ELF-1 (cell line): ENCODE results near the gene AATK.

ENCODE experiments used
- DNase-seq: peaks from one replicate; pipeline ENCODE4 v3.0.0-alpha.2; 2016; ENCODE audit warnings: low read depth, low spot score

The AATK gene

DNA sequence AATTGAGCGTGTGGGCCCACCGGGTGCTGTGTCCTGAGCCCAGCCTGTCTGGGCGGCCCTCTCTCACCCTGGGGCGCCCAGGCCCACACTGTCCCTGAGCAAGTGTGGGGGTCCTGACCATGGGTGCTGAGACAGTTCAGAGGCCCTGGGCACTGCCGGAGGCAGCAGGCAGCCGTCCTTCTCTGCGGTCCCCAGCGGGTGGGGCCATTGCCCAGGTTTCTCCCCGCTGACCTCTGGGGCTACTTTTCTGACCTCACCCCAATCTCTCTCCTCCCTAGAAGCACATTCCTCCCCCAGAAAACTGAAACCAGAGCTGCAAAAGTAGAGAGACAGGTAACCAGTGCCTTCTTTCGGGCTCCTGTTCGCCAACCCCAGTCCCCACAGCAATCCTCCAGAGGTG, 36.7 kb downstream of the AATK start:
- no peak for DNase-seq

DNA sequence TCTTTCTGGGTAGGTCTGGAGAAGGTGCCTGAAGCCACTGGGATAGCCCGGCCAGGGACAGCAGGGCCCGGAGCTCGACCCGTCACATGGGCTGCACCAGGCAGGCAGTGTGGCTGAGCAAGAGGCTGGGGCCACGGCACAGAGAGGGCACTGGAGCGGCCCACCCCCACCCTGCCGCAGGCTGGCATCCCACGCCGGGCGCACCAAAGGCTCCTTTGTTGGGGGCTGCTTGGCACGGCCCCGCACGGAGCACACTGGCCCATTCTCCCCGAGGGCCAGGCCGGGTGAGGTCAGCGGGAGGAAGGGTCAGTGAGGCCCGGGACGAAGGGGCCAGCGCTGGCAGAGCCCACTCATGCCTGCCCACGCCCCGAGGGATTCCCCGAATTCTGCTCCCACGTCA, 37.2 kb downstream of the AATK start:
- DNase-seq, result no peak

- DNase-seq, result no peak
Measured at GRCh38 chr17:81128338-81128737, 37.7 kb downstream of the AATK start.

DNA sequence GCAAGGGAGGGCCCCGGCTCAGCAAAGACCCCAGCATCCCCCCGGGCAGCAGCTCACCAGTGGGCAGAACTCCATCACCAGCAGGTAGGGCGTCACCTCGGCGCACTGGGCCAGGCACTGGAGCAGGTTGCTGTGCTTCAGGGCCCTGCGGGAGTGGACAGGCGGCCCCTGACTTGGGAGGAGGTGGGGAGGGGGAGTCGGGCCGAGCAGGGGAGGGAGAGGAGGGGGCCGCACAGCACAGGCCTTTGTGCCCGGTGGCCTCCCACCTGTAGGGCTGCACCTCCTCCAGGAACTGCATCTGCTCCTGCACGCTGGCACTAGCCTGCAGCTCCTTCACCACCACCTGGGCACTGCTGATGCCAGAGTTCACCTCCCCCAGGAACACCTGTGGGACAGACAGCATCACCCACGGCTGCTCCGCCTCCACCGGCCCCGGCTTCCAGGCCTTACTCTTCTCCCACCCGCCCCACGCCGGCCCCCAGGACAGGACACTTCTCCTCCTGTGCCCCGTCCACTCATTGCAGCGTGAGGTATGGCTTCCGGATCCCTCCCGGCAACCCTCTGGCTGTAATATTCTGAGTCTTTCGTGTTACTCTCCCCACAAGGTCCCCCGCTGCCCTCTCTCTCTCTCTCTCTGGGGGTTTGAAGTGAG, 38.4 kb downstream of the AATK start:
- DNase-seq, result no peak

DNA sequence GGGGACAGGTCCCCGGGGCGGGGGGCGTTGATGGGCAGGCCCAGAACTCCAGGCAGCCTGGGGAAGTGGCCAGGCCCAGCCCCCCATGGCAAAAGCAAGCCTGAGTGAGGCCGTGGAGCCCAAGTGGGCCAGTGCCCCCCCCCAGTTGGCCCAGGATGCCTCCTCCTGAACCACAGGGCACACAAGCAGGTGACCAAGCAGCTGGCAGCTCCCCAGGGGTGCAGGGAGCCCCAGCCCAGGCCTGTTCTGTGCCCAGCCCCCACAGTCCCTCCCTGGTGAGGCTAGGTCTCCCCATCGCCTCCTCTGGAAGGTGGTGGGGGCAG, 38.9 kb downstream of the AATK start:
- DNase-seq, result no peak

- DNase-seq, result no peak
Measured at GRCh38 chr17:81126281-81127132, 39.5 kb downstream of the AATK start.

GRCh38 chr17:81125573-81126081, 40.4 kb downstream of the AATK start:
- no peak for DNase-seq

DNA sequence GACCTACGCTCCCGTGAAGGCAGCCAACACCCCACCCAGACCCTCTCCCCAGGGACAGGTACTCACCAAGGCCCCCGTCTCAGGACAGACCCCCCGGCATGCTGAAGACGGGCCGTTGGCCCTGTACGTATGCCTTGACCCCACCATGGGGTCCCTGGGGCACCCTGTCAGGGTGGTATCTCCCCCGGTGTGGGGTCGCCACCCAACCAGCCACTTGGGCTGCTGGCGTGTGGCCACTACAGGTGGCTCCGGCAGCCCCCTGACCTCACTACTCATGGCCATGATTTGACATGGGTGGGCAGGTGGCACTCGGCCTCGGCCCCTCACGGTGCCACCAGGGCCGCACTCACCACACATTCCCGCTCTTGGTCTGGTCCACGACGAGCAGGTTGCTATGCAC, 41.6 kb downstream of the AATK start:
- DNase-seq, result no peak

- no peak for DNase-seq
Measured at GRCh38 chr17:81123052-81124048, 42.7 kb downstream of the AATK start.

DNA sequence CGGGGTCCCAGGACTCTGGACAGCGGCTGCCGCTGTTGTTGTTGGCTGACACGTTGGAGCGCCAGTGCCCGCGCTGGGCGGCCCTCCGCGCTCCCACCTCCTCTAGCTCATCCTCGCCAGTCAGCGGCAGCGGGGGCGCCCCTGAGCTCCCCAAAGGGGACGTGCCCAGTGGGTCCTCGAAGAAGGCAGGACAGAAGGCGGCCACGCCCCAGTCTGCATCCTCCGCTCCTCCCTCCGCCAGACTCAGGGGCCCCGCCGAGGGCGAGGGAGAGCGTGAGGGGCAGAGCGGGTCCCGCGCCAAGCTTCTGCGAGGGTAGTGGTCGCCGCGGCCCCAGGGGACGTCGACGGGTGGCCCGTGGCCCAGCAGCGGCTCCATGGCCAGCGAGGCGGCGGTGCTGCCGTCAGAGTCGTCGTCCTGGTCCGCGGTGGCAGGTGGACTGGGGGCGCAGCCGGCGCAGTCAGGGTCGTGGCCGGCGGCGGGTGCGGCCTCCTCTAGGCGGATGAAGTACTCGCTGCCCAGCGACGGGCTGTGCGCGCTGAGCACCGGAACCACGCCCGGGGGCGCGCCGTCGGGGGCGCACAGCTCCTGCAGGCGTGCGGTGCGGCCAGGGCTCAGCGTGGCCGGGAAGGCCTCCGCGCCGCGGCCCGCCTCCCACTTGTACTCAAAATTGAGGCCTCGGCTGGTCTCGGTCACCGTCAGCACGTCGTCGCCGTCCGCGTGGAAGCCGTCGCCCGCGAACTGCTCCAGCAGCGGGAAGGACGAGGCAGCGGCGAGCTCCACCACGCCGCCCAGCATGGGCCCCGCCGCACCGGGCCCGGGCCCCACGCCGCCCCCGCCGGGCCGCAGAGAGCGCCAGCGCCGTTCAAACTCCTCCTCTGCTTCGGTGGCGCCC, 43.9 kb downstream of the AATK start:
- no peak for DNase-seq

DNA sequence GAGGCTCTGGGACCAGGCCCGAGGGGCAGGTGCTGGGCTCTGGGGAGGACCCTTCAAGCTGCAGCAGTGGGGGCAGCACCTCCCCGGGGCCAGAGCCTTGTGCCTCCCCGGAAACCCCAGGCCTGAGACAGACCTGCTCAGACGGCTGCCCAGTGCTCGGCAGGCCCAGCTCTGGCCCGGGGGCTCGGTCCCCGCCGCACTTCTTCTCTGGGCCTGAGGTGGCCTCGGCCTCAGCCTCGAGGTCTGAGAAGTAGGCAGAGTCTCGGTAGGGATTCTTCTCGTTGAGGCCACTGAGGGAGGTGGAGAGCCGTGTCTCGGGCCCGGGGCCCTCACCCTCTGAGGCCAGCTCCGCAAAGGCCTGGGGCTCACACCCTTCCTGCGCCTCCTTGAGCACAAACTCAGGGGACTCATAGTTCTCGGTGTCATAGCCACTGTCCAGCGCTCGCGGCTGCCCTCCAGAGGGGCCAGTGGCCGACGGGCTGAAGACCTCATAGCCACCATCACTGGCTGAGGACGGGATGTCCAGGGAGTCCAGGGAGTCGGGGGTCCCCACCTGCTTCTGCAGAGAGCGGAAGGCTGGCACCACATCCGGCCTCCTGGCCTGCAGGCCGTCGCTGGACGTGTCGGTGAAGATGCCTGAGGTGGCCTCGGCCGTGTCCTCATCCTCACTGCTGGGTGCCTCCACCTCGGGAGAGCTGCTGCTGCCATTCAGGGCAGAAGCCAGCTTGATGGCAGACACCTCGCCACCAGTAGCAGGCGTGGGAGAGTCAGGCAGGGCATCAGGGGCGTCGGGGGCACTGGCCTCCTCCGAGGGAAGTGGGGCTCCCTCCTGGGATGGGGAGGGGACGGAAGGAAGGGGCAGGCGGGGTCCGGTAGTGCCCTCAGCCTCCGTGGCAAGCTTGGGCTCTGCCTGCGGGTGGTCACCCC, 45.1 kb downstream of the AATK start:
- DNase-seq, result no peak

DNA sequence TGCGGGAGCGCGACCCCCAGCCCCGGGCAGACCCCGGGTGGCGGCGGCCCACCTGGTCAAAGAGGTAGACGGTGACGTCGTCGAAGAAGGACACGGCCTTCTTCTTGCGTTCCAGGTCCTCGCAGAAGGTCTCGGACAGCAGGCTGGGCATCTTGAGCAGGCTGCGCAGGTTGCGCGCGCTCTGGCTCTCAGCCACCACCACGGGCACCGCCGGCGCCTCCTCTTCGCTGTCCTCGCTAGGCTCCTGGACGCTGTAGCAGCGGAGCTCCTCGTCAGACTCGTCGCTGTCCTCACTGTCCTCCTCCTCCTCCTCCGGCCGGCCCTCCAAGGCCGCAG, 45.9 kb downstream of the AATK start:
- no peak for DNase-seq

- DNase-seq, result peak; percentile 94
Measured at GRCh38 chr17:81119223-81120148, 46.5 kb downstream of the AATK start.

DNA sequence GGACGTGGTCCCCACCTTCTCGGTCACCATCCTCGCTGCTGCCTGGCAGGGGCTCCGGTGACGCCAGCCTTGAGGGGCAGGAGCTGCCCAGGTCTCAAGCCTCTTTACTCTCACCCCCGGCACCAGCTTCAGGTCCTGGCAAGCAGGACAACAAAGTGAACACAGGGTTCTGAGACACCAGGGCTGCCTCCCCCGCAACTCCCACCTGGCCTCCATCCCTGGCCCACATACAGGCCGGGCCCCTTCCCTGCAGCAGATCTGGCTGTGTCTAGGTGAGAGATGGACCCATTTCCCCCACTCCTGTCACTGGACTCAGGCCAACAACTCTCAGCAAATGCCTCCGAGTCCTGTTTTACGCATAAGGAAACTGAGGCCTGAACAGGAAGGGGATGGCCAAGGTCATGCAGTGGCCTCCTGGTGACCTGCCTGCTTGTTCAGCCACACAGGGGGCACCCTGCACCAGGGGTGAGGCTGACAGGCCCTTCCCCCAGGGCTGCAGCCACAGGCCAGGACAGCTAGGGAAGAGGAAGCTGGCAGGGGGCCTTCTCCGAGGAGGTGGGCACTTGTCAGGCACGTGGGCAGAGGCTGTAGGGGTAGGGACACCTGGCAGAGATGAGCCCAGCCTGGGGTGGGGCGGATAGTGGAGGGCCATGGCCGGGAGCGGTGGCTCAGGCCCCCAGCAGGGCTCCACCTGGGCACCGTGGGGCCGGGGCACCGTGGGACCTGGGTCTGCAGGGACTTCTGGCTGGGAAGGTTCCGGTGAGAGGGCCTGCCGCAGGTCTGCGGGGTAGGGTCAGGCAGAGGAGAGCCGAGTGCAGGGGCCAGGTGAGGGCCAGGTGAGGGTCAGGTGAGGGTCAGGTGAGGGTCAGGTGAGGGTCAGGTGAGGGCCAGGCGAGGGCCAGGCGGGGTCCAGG, 47.5 kb downstream of the AATK start:
- no peak for DNase-seq

DNA sequence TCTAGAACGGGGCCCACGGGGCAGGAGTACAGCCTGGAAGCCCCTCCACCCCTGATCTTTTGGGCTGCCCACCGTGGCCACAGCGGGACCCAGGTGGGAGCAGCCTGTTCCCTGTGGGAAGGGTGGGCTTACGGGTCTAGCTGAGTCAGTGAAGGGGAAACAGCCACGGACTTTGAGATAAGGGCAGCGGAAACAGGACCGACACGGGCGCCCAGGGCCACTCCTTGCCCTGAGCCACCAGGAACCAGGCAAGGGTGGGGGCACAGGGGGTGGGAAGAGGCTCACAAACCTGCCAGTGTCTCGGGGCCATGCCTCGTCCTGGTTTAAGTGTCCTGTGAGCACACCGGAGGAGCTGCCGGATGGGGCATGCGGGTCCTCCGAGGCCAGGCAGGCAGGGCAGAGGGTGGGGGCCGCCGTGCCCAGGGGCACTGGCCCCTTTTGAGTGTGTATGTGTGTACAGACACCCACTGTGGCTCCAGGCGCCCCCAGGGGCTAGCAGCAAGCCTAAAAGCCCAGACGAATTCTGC, 48.3 kb downstream of the AATK start:
- DNase-seq, result no peak

- DNase-seq, result no peak
Measured at GRCh38 chr17:81116704-81117103, 49.3 kb downstream of the AATK start.

DNA sequence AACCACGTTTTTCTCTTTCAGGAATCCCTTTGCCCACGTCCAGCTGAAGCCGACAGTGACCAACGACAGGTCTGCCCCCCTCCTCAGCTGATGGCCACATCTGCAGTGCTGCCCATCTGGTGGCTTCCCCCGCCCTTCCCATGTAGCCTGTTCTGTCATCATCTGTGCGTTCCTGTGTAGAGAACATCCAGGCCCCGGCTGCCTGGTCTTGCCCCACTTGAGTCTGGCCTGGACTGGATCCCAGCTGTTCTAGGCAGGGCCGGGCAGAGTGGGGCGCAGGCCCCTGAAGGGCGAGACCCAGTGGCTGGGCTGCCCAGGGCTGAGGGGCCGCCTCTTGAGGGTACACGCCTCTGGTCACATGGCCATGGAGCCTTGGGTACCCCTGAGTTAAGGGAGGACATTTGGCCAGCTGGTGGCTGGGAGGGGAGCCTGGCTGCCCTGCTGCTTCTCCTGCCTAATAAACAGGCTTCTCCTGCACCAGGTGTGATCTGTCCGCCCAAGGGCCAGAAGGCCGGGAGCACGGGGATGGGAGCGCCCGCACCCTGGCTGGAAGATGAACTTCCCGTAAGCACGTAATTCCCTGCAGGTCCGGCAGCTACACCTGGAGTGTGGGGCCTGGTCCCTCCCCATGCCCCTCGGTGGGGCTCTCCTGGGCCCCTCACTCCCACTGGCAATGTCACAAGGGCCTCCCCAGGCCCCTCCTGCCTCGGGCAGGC, 50.1 kb downstream of the AATK start:
- DNase-seq, result no peak
